Gastroesophageal sphincter (tissue), 3 donors: Measurements from ENCODE around the gene MKLN1.

Experiments
- POLR2A ChIP-seq, 2 donors: fragments of 450-650 bp; IDR thresholded peaks; one replicate each; pipeline ENCODE4 v1.6.1; 2017; ENCODE audit warnings: antibody characterized with exemption in 2 of 2, mild to moderate bottlenecking in 2 of 2, moderate library complexity in 1 of 2
- POLR2AphosphoS5 ChIP-seq: sonication (generic); formaldehyde crosslinking; IDR thresholded peaks from one replicate; pipeline ENCODE4 v1.6.1; 2017; ENCODE audit warnings: antibody characterized with exemption
- TF ChIP-seq, protein P1 (sequence below), 4 experiments: fragments of 200-600 bp in 2 of 4; fragments of 450-650 bp in 2 of 4; sonication (generic) in 1 of 4; IDR thresholded peaks; one replicate each; pipeline ENCODE4 v1.5.1; 2017 to 2019; ENCODE audit warnings: antibody characterized with exemption in 4 of 4, mild to moderate bottlenecking in 2 of 4, moderate library complexity in 2 of 4

DNA sequence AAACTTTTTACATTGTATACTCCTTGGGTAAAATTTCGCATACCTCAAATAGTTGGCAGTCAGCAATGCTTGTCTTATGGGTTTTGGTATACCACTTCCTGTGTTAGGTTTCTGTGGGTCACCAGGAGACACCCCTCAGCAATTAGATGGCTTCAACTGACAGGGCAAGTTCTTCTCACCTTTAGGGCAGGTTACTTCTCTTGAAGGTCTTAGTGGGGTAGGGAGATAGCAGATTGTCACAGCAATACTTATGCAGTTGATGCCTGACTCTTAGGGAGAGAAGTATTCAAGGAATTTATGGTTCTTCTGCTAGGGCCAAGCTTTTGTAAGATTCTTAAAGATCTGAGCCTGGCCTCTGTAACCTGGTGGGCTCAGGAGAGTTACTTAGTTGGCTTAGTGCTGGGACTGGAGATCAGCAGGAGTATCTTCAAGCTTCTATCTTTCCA, 42.9 kb downstream of the MKLN1 start:
- TF ChIP-seq, protein P1, sequence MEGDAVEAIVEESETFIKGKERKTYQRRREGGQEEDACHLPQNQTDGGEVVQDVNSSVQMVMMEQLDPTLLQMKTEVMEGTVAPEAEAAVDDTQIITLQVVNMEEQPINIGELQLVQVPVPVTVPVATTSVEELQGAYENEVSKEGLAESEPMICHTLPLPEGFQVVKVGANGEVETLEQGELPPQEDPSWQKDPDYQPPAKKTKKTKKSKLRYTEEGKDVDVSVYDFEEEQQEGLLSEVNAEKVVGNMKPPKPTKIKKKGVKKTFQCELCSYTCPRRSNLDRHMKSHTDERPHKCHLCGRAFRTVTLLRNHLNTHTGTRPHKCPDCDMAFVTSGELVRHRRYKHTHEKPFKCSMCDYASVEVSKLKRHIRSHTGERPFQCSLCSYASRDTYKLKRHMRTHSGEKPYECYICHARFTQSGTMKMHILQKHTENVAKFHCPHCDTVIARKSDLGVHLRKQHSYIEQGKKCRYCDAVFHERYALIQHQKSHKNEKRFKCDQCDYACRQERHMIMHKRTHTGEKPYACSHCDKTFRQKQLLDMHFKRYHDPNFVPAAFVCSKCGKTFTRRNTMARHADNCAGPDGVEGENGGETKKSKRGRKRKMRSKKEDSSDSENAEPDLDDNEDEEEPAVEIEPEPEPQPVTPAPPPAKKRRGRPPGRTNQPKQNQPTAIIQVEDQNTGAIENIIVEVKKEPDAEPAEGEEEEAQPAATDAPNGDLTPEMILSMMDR (IDR thresholded peaks at IDR 0.05): no peak
- TF ChIP-seq POLR2AphosphoS5 (no peak), POLR2A (IDR thresholded peaks at IDR 0.05) (no peak)
